Measurements from ENCODE around the gene SPATA1. TPM values are rescaled to one million over a fixed set of nuclear protein-coding genes. Genes with fewer than 3 reads are reported as not detected.

The SPATA1 gene
- total and polyA plus RNA-seq, 2 of the 8 experiments (the other 6 are each of a cell fraction or from before 2014, with no cell fraction given), result 0.51 to 1.1 TPM

GRCh38 chr1:84538599-84538998 is 32.4 kb downstream of the SPATA1 start (continued):
- TF ChIP-seq BRCA1 (IDR thresholded peaks at IDR 0.05; ENCODE audit: low read depth, low read length), result no peak
- no peak for TF ChIP-seq TCF12 (IDR thresholded peaks at IDR 0.05; ENCODE audit: low read depth, low read length)
- no peak for TF ChIP-seq RBBP5 (IDR thresholded peaks at IDR 0.05; ENCODE audit: borderline replicate concordance, low read depth, low read length)
- no peak for TF ChIP-seq E2F6 (IDR thresholded peaks at IDR 0.05)
- no peak for TF ChIP-seq CTBP2 (IDR thresholded peaks at IDR 0.05; ENCODE audit: borderline replicate concordance, insufficient read depth, insufficient read length, low read length)
